Superior temporal gyrus (tissue), 1 donor: Measurements from ENCODE around the gene PTPRD.

ENCODE experiments used
- DNase-seq: peaks from one replicate; pipeline ENCODE4 v3.0.0-alpha.2; 2016; ENCODE audit errors: extremely low spot score

PTPRD gene

GRCh38 chr9:10268531-10269485 lies 344.0 kb downstream of the PTPRD start:
- peak; percentile 81 for DNase-seq

GRCh38 chr9:10265153-10265631 lies 347.6 kb downstream of the PTPRD start:
- DNase-seq, result no peak

- no peak for DNase-seq
These were observed 352.3 kb downstream of the PTPRD start for GRCh38 chr9:10260501-10260900.

GRCh38 chr9:10259668-10260067 lies 353.1 kb downstream of the PTPRD start:
- DNase-seq, result no peak

- no peak for DNase-seq
These were observed 357.0 kb downstream of the PTPRD start for GRCh38 chr9:10255758-10256157.

- no peak for DNase-seq
These were observed 358.5 kb downstream of the PTPRD start for GRCh38 chr9:10254338-10254737.

- no peak for DNase-seq
These were observed 359.5 kb downstream of the PTPRD start for GRCh38 chr9:10253341-10253740.

GRCh38 chr9:10252174-10252573 lies 360.6 kb downstream of the PTPRD start:
- DNase-seq, result no peak

GRCh38 chr9:10251490-10251889 lies 361.3 kb downstream of the PTPRD start:
- DNase-seq, result no peak

- DNase-seq, result no peak
These were observed 362.6 kb downstream of the PTPRD start for GRCh38 chr9:10250219-10250618.

- no peak for DNase-seq
These were observed 363.9 kb downstream of the PTPRD start for GRCh38 chr9:10248890-10249289.

- no peak for DNase-seq
These were observed 370.5 kb downstream of the PTPRD start for GRCh38 chr9:10242255-10242654.

GRCh38 chr9:10238087-10238486 lies 374.7 kb downstream of the PTPRD start:
- DNase-seq, result no peak

- DNase-seq, result no peak
These were observed 375.2 kb downstream of the PTPRD start for GRCh38 chr9:10237584-10237983.

GRCh38 chr9:10236161-10236560 lies 376.6 kb downstream of the PTPRD start:
- DNase-seq, result no peak

GRCh38 chr9:10235376-10235775 lies 377.4 kb downstream of the PTPRD start:
- peak; percentile 42 for DNase-seq

- DNase-seq, result peak; percentile 68
These were observed 380.4 kb downstream of the PTPRD start for GRCh38 chr9:10232352-10232930.

GRCh38 chr9:10230512-10230911 lies 382.3 kb downstream of the PTPRD start:
- no peak for DNase-seq

- DNase-seq, result no peak
These were observed 384.7 kb downstream of the PTPRD start for GRCh38 chr9:10228082-10228481.

GRCh38 chr9:10226996-10227395 lies 385.8 kb downstream of the PTPRD start:
- DNase-seq, result no peak

GRCh38 chr9:10212702-10213101 lies 400.1 kb downstream of the PTPRD start:
- DNase-seq, result no peak

- DNase-seq, result no peak
These were observed 404.1 kb downstream of the PTPRD start for GRCh38 chr9:10208691-10209069.

GRCh38 chr9:10204276-10204675 lies 408.5 kb downstream of the PTPRD start:
- DNase-seq, result no peak
